Measurements from ENCODE around the gene C1orf94.

GRCh38 chr1:34263406-34263805 lies 86.7 kb downstream of the C1orf94 start:
- no peak for TF ChIP-seq POLR2AphosphoS5 (IDR thresholded peaks at IDR 0.05)
- TF ChIP-seq CTCF (IDR thresholded peaks at IDR 0.05) = no peak
- no peak for TF ChIP-seq POLR2A (IDR thresholded peaks at IDR 0.05)

Measured in transverse colon (tissue), 4 donors.